Esophagus squamous epithelium (tissue), 5 donors: Measurements from ENCODE around the gene TPGS2. TPM values are rescaled to one million over a fixed set of nuclear protein-coding genes. Genes with fewer than 3 reads are reported as not detected.
A peak's percentile ranks its signal among the peaks of the same experiment; 100 is the strongest.
"Not testable (repeated sequence)": the region's sequence is repeated elsewhere in the genome, so short reads cannot be mapped to it uniquely, and the experiment has no call there.

ENCODE experiments used
- DNase-seq: peaks from one replicate; lab custom pipeline; 2025; lab: John Stamatoyannopoulos, UW
- H3K27ac ChIP-seq, 4 donors: fragments of 200-600 bp; sonication (generic); one replicate each; pipeline ENCODE4 v1.5.1; 2016 to 2019; ENCODE audit warnings: mild to moderate bottlenecking in 1 of 4
- H3K27me3 ChIP-seq, 4 donors: fragments of 200-600 bp; sonication (generic); 1 replicate in 3 of 4; 2 replicates in 1 of 4; pipeline versions ENCODE4 v1.5.1 to v1.6.0; 2017 to 2021; ENCODE audit warnings: antibody characterized with exemption in 1 of 4
- H3K36me3 ChIP-seq, 3 donors: fragments of 200-600 bp; sonication (generic); one replicate each; pipeline ENCODE4 v1.5.1; 2016 to 2019
- H3K4me1 ChIP-seq, 3 donors: fragments of 200-600 bp; sonication (generic); one replicate each; pipeline ENCODE4 v1.5.1; 2017 to 2019
- H3K4me3 ChIP-seq, 4 donors: fragments of 200-600 bp; sonication (generic); 1 replicate in 3 of 4; 2 replicates in 1 of 4; pipeline ENCODE4 v1.5.1; 2016 to 2019; ENCODE audit warnings: mild to moderate bottlenecking in 2 of 4, moderate library complexity in 1 of 4
- H3K9me3 ChIP-seq, 3 donors: fragments of 200-600 bp; sonication (generic); one replicate each; pipeline ENCODE4 v1.5.1; 2016 to 2019
- CTCF ChIP-seq, 6 experiments: fragments of 450-650 bp in 4 of 6; fragments of 200-600 bp in 2 of 6; sonication (generic) in 2 of 6; IDR thresholded peaks; one replicate each; pipeline ENCODE4 v1.5.1; 2016 to 2019; ENCODE audit warnings: antibody characterized with exemption in 6 of 6, mild to moderate bottlenecking in 4 of 6, moderate library complexity in 4 of 6
- POLR2A ChIP-seq, 4 donors: fragments of 450-650 bp; IDR thresholded peaks; one replicate each; pipeline ENCODE4 v1.6.1; 2017; ENCODE audit warnings: antibody characterized with exemption in 4 of 4, mild to moderate bottlenecking in 4 of 4, moderate library complexity in 3 of 4
- WGBS, 2 donors: methylation state at CpG; one replicate each; pipeline ENCODE4 v1.1.5; 2018; 5-methylcytosine and 5-hydroxymethylcytosine counted together
- intact Hi-C: fragments of 100-400 bp; cut with DNase I; formaldehyde crosslinking; loops from one replicate; pipeline ENCODE4 v1.15.0; 2022
- total RNA-seq, 4 donors: library from RNA; depleted of rRNA; stranded (reverse); fragments of >200 nt; gene quantifications; one replicate each; pipeline ENCODE4 v1.1.0, GENCODE V29; 2016
- donor health status: DM: yes; HTN: yes; CAD: no.

The TPGS2 gene
- total RNA-seq, 4 donors from 2014 or later: 65.1 to 155 (median 105) TPM

GRCh38 chr18:36772241-36772723 is 56.5 kb downstream of the TPGS2 start:
- intact Hi-C loops: no loop called here
- WGBS, 2 donors: 58 to 65% methylated on average over 3 to 4 of the region's 4 CpGs
- no peak overlapping the region for H3K27ac ChIP-seq

DNA sequence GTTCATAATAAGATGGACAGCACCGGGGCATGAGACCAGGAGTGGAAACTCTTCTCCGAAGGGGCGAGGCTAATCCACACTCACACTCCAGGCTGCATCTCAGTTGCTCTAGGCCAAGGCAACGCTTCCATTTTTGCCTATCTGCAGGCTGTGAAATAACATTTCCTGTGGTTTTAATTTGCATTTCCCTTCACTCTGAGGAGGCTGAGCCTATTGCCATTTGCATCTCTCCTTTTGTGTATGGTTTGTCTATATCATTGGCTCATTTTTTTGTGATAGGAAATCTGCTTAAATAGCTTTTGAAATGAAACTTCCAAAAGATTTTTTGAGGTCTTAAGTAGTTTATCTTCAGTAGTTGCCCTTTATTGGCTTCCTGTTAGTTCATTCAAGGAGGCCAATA is 57.6 kb downstream of the TPGS2 start:
- whole genome bisulfite sequencing, 2 donors: 81 to 87% methylated on average over 3 to 4 of the region's 4 CpGs
- H3K4me1 ChIP-seq: no peaks in the 10 kb centered on the region
- H3K36me3 ChIP-seq: peaks cover 0 to 4% (median 0%) of the 10 kb centered on the region in 3 donors
- intact Hi-C loops: no loop called here
- H3K4me3 ChIP-seq: no peak overlapping the region
- no peaks in the 10 kb centered on the region for H3K27me3 ChIP-seq
- TF ChIP-seq CTCF (IDR thresholded peaks at IDR 0.05) (no peak), POLR2A (IDR thresholded peaks at IDR 0.05) (no peak)
- no peaks in the 10 kb centered on the region for H3K9me3 ChIP-seq
- no peak overlapping the region for H3K27ac ChIP-seq
- no peak for DNase-seq

More at GRCh38 chr18:36772241-36772723, 56.5 kb downstream of the TPGS2 start:
- Histone ChIP-seq H3K36me3 (peaks cover 0 to 4% (median 0%) of the 10 kb centered on the region in 3 donors), H3K4me1 (no peaks in the 10 kb centered on the region), H3K9me3 (no peaks in the 10 kb centered on the region), H3K27me3 (no peaks in the 10 kb centered on the region), H3K4me3 (no peak overlapping the region)
- DNase-seq: no peak
- TF ChIP-seq POLR2A (IDR thresholded peaks at IDR 0.05): no peak

- H3K4me3 ChIP-seq: no peak overlapping the region
- WGBS, 2 donors: 81 to 88% methylated on average over 3 of the region's 3 CpGs
- no peaks in the 10 kb centered on the region for H3K4me1 ChIP-seq
- no peak for DNase-seq
- H3K36me3 ChIP-seq: peaks cover 0 to 4% (median 0%) of the 10 kb centered on the region in 3 donors
- intact Hi-C loops: no loop called here
- TF ChIP-seq POLR2A (IDR thresholded peaks at IDR 0.05) (no peak), CTCF (IDR thresholded peaks at IDR 0.05) (no peak)
- H3K27ac ChIP-seq: no peak overlapping the region
- no peaks in the 10 kb centered on the region for H3K27me3 ChIP-seq
- no peaks in the 10 kb centered on the region for H3K9me3 ChIP-seq
Measured at GRCh38 chr18:36770315-36770946, 58.4 kb downstream of the TPGS2 start.

GRCh38 chr18:36769611-36770314 is 59.0 kb downstream of the TPGS2 start:
- TF ChIP-seq POLR2A (IDR thresholded peaks at IDR 0.05) (no peak), CTCF (IDR thresholded peaks at IDR 0.05) (peak in 4 of 6 experiments; percentile 8 to 35 (median 12))
- DNase-seq: no peak
- Histone ChIP-seq H3K36me3 (peaks cover 0 to 4% (median 0%) of the 10 kb centered on the region in 3 donors), H3K27ac (no peak overlapping the region), H3K9me3 (no peaks in the 10 kb centered on the region), H3K4me1 (no peaks in the 10 kb centered on the region), H3K27me3 (no peaks in the 10 kb centered on the region), H3K4me3 (no peak overlapping the region)
- intact Hi-C loops: no loop called here
- WGBS, 2 donors: 73 to 86% methylated on average over 1 to 5 of the region's 6 CpGs

DNA sequence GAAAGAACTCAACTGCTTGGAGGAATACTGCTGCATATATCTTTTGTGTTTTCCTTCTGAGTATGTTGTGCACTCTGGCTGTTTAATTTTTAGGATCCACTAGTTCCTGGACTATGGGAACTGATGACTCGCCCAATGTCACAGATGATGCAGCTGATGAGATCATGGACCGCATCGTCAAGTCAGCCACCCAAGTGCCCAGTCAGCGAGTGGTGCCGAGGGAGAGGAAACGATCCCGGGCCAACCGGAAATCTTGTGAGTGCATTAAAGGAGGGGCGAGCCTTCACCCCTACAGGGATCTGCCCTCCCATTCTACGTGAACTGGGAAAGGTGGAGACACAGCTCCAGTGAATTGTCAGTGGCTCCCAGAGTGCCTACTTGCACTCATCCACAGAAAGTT is 59.6 kb downstream of the TPGS2 start:
- WGBS, 2 donors: 81 to 84% methylated on average over 5 to 10 of the region's 10 CpGs
- no peaks in the 10 kb centered on the region for H3K27me3 ChIP-seq
- H3K4me1 ChIP-seq: no peaks in the 10 kb centered on the region
- DNase-seq: no peak
- no peak overlapping the region for H3K4me3 ChIP-seq
- no peaks in the 10 kb centered on the region for H3K9me3 ChIP-seq
- intact Hi-C loops: no loop called here
- peaks cover 0 to 4% (median 0%) of the 10 kb centered on the region in 3 donors for H3K36me3 ChIP-seq
- no peak overlapping the region for H3K27ac ChIP-seq
- TF ChIP-seq POLR2A (IDR thresholded peaks at IDR 0.05): no peak

DNA sequence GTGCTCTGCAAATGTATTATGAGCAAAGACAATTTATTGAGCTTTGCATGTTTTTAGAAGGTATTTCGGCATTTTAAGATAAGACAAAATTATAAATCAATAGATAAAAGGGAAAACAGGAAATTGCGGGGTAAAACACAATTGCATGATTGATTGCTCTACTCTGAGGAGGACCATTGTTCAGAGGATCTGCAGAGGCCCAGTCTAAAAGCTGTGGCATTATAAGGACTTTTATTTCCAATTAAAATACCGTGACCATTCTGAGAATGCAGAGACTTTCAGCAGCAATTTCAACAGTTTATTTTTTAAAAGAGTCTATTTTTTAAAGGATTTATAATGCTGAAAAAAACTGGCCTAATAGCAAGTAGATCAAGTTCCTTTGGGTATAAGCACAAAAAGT is 62.0 kb downstream of the TPGS2 start:
- WGBS, 2 donors: 54 to 65% methylated on average over 3 of the region's 3 CpGs
- Histone ChIP-seq H3K9me3 (no peaks in the 10 kb centered on the region), H3K27me3 (no peaks in the 10 kb centered on the region), H3K36me3 (peaks cover 0 to 7% (median 0%) of the 10 kb centered on the region in 3 donors), H3K4me1 (no peaks in the 10 kb centered on the region), H3K27ac (no peak overlapping the region), H3K4me3 (no peak overlapping the region)
- intact Hi-C loops: no loop called here
- TF ChIP-seq POLR2A (IDR thresholded peaks at IDR 0.05): no peak
- TF ChIP-seq CTCF (IDR thresholded peaks at IDR 0.05): no peak
- DNase-seq: no peak

DNA sequence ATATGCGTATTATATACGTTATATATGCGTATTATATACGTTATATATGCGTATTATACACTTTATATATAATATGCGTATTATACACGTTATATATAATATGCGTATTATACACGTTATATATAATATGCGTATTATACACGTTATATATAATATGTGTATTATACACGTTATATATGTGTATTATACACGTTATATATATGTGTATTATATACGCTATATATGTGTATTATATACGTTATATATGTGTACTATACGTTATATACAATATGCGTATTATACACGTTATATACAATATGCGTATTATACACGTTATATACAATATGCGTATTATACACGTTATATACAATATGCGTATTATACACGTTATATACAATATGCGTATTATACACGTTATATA is 65.8 kb downstream of the TPGS2 start:
- intact Hi-C loops, H3K4me3 ChIP-seq, H3K27ac ChIP-seq, H3K4me1 ChIP-seq, H3K9me3 ChIP-seq, H3K27me3 ChIP-seq, DNase-seq: not testable (repeated sequence)
- H3K36me3 ChIP-seq: peaks cover 0 to 17% (median 0%) of the 10 kb centered on the region in 3 donors
- WGBS, 2 donors: 89 to 94% methylated on average over 26 of the region's 26 CpGs
